ENCODE measurements around the gene SNTG2.

The SNTG2 gene

GRCh38 chr2:1282552-1282951, 331.9 kb downstream of the SNTG2 start:
- DNase-seq (ENCODE audit: low read depth in 2 of 2) = no peak

GRCh38 chr2:1283020-1283801, 332.6 kb downstream of the SNTG2 start:
- no peak for DNase-seq (ENCODE audit: low read depth in 2 of 2)

GRCh38 chr2:1283871-1284270, 333.2 kb downstream of the SNTG2 start:
- no peak for DNase-seq (ENCODE audit: low read depth in 2 of 2)

GRCh38 chr2:1286929-1287328, 336.3 kb downstream of the SNTG2 start:
- no peak for DNase-seq (ENCODE audit: low read depth in 2 of 2)

GRCh38 chr2:1287427-1287826, 336.8 kb downstream of the SNTG2 start:
- DNase-seq (ENCODE audit: low read depth in 2 of 2) = no peak

GRCh38 chr2:1294900-1295299, 344.3 kb downstream of the SNTG2 start:
- no peak for DNase-seq (ENCODE audit: low read depth in 2 of 2)

GRCh38 chr2:1295740-1296139, 345.1 kb downstream of the SNTG2 start:
- DNase-seq (ENCODE audit: low read depth in 2 of 2) = no peak

GRCh38 chr2:1297372-1298159, 346.9 kb downstream of the SNTG2 start:
- no peak for DNase-seq (ENCODE audit: low read depth in 2 of 2)

GRCh38 chr2:1299043-1299442, 348.4 kb downstream of the SNTG2 start:
- DNase-seq (ENCODE audit: low read depth in 2 of 2) = no peak

- DNase-seq (ENCODE audit: low read depth in 2 of 2) = no peak
Observed at GRCh38 chr2:1300284-1300683, 349.6 kb downstream of the SNTG2 start.

GRCh38 chr2:1301056-1301455, 350.4 kb downstream of the SNTG2 start:
- no peak for DNase-seq (ENCODE audit: low read depth in 2 of 2)

- DNase-seq (ENCODE audit: low read depth in 2 of 2) = no peak
Observed at GRCh38 chr2:1305342-1306013, 354.8 kb downstream of the SNTG2 start.

- no peak for DNase-seq (ENCODE audit: low read depth in 2 of 2)
Observed at GRCh38 chr2:1306014-1306686, 355.5 kb downstream of the SNTG2 start.

GRCh38 chr2:1306687-1307516, 356.3 kb downstream of the SNTG2 start:
- no peak for DNase-seq (ENCODE audit: low read depth in 2 of 2)

GRCh38 chr2:1307670-1308069, 357.0 kb downstream of the SNTG2 start:
- no peak for DNase-seq (ENCODE audit: low read depth in 2 of 2)

GRCh38 chr2:1308678-1309077, 358.0 kb downstream of the SNTG2 start:
- no peak for DNase-seq (ENCODE audit: low read depth in 2 of 2)

- no peak for DNase-seq (ENCODE audit: low read depth in 2 of 2)
Observed at GRCh38 chr2:1309507-1309906, 358.9 kb downstream of the SNTG2 start.

- DNase-seq (ENCODE audit: low read depth in 2 of 2) = no peak
Observed at GRCh38 chr2:1310202-1310601, 359.6 kb downstream of the SNTG2 start.

- no peak for DNase-seq (ENCODE audit: low read depth in 2 of 2)
Observed at GRCh38 chr2:1310866-1311265, 360.2 kb downstream of the SNTG2 start.

- DNase-seq (ENCODE audit: low read depth in 2 of 2) = no peak
Observed at GRCh38 chr2:1313240-1313924, 362.7 kb downstream of the SNTG2 start.

- DNase-seq (ENCODE audit: low read depth in 2 of 2) = no peak
Observed at GRCh38 chr2:1314254-1314653, 363.6 kb downstream of the SNTG2 start.

All from stimulated activated CD8-positive, alpha-beta memory T cell treated with anti-CD3 and anti-CD28 coated beads, Interleukin-7, amount 100 ng/mL, for 1 hour (primary cell).